Measurements from ENCODE around the gene PMVK. TPM values are rescaled to one million over a fixed set of nuclear protein-coding genes. Genes with fewer than 3 reads are reported as not detected.

Gene PMVK
- total RNA-seq, 1 donor, result 6.2 TPM

DNA sequence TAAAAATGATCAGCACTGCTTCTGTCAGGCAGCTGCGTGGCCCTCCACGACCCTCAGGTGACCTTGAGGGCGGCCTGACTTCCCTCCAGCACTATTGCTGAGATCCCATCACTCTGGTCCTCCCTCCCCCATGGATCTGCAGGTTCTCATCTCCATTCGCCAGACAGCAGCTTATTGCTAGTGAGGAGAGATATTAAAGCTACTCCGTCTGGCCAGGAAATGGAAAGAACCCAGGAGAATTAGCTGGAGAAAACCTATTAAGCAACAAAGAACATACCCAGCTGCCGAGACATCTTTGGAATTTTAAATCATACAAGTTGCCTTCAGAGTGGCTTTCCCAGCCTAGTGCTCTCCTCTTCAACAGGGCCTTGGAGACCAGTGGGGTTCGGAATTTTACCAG is 40.7 kb downstream of the PMVK start:
- Histone ChIP-seq H4K20me1 (ENCODE audit: insufficient read depth, low read length) (no peaks in the 10 kb centered on the region), H3K9me3 (ENCODE audit: low read depth, low read length) (no peaks in the 10 kb centered on the region), H3K4me3 (ENCODE audit: insufficient read depth, low read length) (no peak overlapping the region), H3K36me3 (ENCODE audit: insufficient read depth, low read length) (no peaks in the 10 kb centered on the region), H3K27ac (ENCODE audit: low read depth, low read length) (no peak overlapping the region), H3K4me2 (ENCODE audit: insufficient read depth, low read length) (no peak overlapping the region), H3K79me2 (ENCODE audit: insufficient read depth, low read length) (no peaks in the 10 kb centered on the region), H3K27me3 (ENCODE audit: insufficient read depth, low read length) (peaks cover 20% of the 10 kb centered on the region), H2AFZ (ENCODE audit: low read length) (no peak overlapping the region), H3K4me1 (ENCODE audit: insufficient read depth, low read length) (no peaks in the 10 kb centered on the region)
- TF ChIP-seq, protein P1, sequence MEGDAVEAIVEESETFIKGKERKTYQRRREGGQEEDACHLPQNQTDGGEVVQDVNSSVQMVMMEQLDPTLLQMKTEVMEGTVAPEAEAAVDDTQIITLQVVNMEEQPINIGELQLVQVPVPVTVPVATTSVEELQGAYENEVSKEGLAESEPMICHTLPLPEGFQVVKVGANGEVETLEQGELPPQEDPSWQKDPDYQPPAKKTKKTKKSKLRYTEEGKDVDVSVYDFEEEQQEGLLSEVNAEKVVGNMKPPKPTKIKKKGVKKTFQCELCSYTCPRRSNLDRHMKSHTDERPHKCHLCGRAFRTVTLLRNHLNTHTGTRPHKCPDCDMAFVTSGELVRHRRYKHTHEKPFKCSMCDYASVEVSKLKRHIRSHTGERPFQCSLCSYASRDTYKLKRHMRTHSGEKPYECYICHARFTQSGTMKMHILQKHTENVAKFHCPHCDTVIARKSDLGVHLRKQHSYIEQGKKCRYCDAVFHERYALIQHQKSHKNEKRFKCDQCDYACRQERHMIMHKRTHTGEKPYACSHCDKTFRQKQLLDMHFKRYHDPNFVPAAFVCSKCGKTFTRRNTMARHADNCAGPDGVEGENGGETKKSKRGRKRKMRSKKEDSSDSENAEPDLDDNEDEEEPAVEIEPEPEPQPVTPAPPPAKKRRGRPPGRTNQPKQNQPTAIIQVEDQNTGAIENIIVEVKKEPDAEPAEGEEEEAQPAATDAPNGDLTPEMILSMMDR (IDR thresholded peaks at IDR 0.05; ENCODE audit: extremely low read depth, low read depth, low read length), result no peak
- DNase-seq (ENCODE audit: insufficient read length, low spot score, missing footprints), result no peak

DNA sequence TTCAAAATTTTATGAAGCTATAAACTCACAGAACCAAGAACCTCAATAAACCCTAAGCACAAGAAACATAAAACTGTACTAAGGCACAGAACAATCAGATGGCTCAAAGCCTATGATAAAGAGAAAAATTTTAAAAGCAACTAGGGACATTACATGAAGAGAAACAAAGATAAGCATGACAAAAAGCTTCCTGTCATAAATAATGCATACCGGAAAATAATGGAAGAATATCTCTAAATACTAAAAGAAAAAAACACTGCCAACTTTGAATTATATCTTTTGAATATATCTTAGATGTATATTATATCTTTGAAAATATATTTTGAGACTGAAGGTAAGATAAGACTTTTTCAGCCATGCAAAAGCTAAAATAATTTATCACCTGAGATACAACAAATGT is 45.1 kb downstream of the PMVK start:
- no peaks in the 10 kb centered on the region for H3K79me2 ChIP-seq (ENCODE audit: insufficient read depth, low read length)
- H3K36me3 ChIP-seq (ENCODE audit: insufficient read depth, low read length), result no peaks in the 10 kb centered on the region
- TF ChIP-seq, protein P1 (IDR thresholded peaks at IDR 0.05; ENCODE audit: extremely low read depth, low read depth, low read length), result no peak
- DNase-seq (ENCODE audit: insufficient read length, low spot score, missing footprints), result no peak
- no peak overlapping the region for H3K27ac ChIP-seq (ENCODE audit: low read depth, low read length)
- H3K27me3 ChIP-seq (ENCODE audit: insufficient read depth, low read length), result peaks cover 29% of the 10 kb centered on the region
- no peaks in the 10 kb centered on the region for H4K20me1 ChIP-seq (ENCODE audit: insufficient read depth, low read length)
- no peaks in the 10 kb centered on the region for H3K9me3 ChIP-seq (ENCODE audit: low read depth, low read length)
- H3K4me3 ChIP-seq (ENCODE audit: insufficient read depth, low read length), result no peak overlapping the region
- H3K4me1 ChIP-seq (ENCODE audit: insufficient read depth, low read length), result no peaks in the 10 kb centered on the region
- H2AFZ ChIP-seq (ENCODE audit: low read length), result no peak overlapping the region
- no peak overlapping the region for H3K4me2 ChIP-seq (ENCODE audit: insufficient read depth, low read length)

DNA sequence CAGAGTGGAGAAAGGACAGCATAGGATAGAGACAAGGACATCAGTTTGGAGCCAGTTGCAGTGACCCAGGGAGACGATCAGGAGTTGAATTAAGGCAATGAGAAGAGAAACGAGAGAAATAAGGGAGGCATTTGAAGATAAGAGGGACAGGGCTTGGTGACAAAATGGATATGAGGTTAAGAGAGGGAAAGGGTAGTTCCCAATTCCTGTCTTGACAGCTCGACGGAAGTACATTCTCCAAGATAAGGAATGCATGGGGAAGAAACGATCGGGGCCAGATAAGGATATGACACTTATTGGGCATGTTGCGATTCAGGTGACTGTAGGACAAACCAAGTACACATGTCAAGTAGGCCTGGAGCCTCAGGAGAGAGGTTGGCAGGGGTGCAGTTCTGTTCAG is 47.8 kb downstream of the PMVK start:
- H3K27me3 ChIP-seq (ENCODE audit: insufficient read depth, low read length), result peaks cover 37% of the 10 kb centered on the region
- H3K4me1 ChIP-seq (ENCODE audit: insufficient read depth, low read length), result no peaks in the 10 kb centered on the region
- DNase-seq (ENCODE audit: insufficient read length, low spot score, missing footprints), result no peak
- H2AFZ ChIP-seq (ENCODE audit: low read length), result no peak overlapping the region
- H4K20me1 ChIP-seq (ENCODE audit: insufficient read depth, low read length), result no peaks in the 10 kb centered on the region
- no peaks in the 10 kb centered on the region for H3K36me3 ChIP-seq (ENCODE audit: insufficient read depth, low read length)
- TF ChIP-seq, protein P1 (IDR thresholded peaks at IDR 0.05; ENCODE audit: extremely low read depth, low read depth, low read length), result no peak
- H3K27ac ChIP-seq (ENCODE audit: low read depth, low read length), result no peak overlapping the region
- H3K4me2 ChIP-seq (ENCODE audit: insufficient read depth, low read length), result no peak overlapping the region
- H3K9me3 ChIP-seq (ENCODE audit: low read depth, low read length), result no peaks in the 10 kb centered on the region
- no peaks in the 10 kb centered on the region for H3K79me2 ChIP-seq (ENCODE audit: insufficient read depth, low read length)
- no peak overlapping the region for H3K4me3 ChIP-seq (ENCODE audit: insufficient read depth, low read length)

DNA sequence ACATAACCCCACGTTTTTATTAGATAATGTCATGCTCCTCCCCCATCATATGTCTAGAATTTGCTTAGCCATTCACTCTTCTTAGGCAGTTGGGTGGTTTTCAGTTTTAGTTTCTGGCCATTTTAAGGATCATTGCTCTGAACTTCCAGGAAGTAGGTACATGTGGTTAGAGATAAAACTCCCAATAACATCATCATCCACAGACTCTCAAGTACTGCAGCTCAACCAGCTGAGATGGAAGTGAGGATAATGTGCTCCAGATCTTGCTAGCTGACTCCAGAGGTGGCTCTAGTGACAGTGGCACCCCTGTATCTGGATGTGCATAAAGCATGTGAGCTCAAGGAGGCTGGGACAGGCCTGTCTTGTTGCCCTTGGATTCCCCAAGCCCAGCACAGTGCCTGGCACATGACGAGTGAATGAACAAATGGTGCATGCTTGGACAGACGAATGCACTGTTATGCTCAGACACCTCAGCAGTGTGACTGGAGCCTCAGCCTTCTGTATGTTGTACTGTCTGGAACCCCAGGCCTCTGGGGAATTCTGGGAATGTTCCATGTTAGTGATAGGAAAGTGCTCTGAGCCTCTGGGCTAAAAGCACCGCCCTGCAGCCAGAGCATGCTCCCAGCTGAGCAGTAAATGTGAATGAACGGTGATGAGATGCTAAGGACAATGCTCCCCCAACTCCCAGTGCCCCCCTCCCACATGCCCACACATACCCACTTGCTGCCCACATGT is 50.1 kb downstream of the PMVK start:
- H3K79me2 ChIP-seq (ENCODE audit: insufficient read depth, low read length), result no peaks in the 10 kb centered on the region
- H3K9me3 ChIP-seq (ENCODE audit: low read depth, low read length), result no peaks in the 10 kb centered on the region
- no peaks in the 10 kb centered on the region for H4K20me1 ChIP-seq (ENCODE audit: insufficient read depth, low read length)
- H3K27me3 ChIP-seq (ENCODE audit: insufficient read depth, low read length), result peaks cover 39% of the 10 kb centered on the region
- H3K4me3 ChIP-seq (ENCODE audit: insufficient read depth, low read length), result no peak overlapping the region
- DNase-seq (ENCODE audit: insufficient read length, low spot score, missing footprints), result no peak
- H3K4me1 ChIP-seq (ENCODE audit: insufficient read depth, low read length), result no peaks in the 10 kb centered on the region
- TF ChIP-seq, protein P1 (IDR thresholded peaks at IDR 0.05; ENCODE audit: extremely low read depth, low read depth, low read length), result no peak
- H3K27ac ChIP-seq (ENCODE audit: low read depth, low read length), result no peak overlapping the region
- no peak overlapping the region for H2AFZ ChIP-seq (ENCODE audit: low read length)
- no peaks in the 10 kb centered on the region for H3K36me3 ChIP-seq (ENCODE audit: insufficient read depth, low read length)
- H3K4me2 ChIP-seq (ENCODE audit: insufficient read depth, low read length), result no peak overlapping the region
